ENCODE measurements around the gene SRGAP2.
"Not testable (repeated sequence)": the region's sequence is repeated elsewhere in the genome, so short reads cannot be mapped to it uniquely, and the experiment has no call there.

The SRGAP2 gene

GRCh38 chr1:206234189-206234916 lies 31.0 kb downstream of the SRGAP2 start:
- DNase-seq (ENCODE audit: extremely low spot score); POLR2A ChIA-PET; CTCF ChIA-PET: not testable (repeated sequence)

- DNase-seq (ENCODE audit: extremely low spot score); CTCF ChIA-PET; POLR2A ChIA-PET: not testable (repeated sequence)
Observed at GRCh38 chr1:206235190-206235589, 31.8 kb downstream of the SRGAP2 start.

GRCh38 chr1:206240288-206240687 lies 36.9 kb downstream of the SRGAP2 start:
- CTCF ChIA-PET, POLR2A ChIA-PET: not testable (repeated sequence)

GRCh38 chr1:206243335-206243734 lies 40.0 kb downstream of the SRGAP2 start:
- CTCF ChIA-PET; POLR2A ChIA-PET; DNase-seq (ENCODE audit: extremely low spot score): not testable (repeated sequence)

More at GRCh38 chr1:206240288-206240687, 36.9 kb downstream of the SRGAP2 start:
- not testable (repeated sequence) for DNase-seq (ENCODE audit: extremely low spot score)

- DNase-seq (ENCODE audit: extremely low spot score); CTCF ChIA-PET; POLR2A ChIA-PET: not testable (repeated sequence)
Observed at GRCh38 chr1:206245479-206245878, 42.1 kb downstream of the SRGAP2 start.

- DNase-seq (ENCODE audit: extremely low spot score); POLR2A ChIA-PET; CTCF ChIA-PET: not testable (repeated sequence)
Observed at GRCh38 chr1:206246129-206246886, 43.0 kb downstream of the SRGAP2 start.

GRCh38 chr1:206250953-206251681 lies 47.8 kb downstream of the SRGAP2 start:
- CTCF ChIA-PET; POLR2A ChIA-PET; DNase-seq (ENCODE audit: extremely low spot score): not testable (repeated sequence)

- CTCF ChIA-PET; DNase-seq (ENCODE audit: extremely low spot score); POLR2A ChIA-PET: not testable (repeated sequence)
Observed at GRCh38 chr1:206252680-206253335, 49.5 kb downstream of the SRGAP2 start.

All from HEK293T (cell line).